Subcutaneous abdominal adipose tissue (tissue), 5 donors: ENCODE data around the gene HDGF.

ENCODE experiments used
- H3K27ac ChIP-seq: one replicate; pipeline ENCODE4 v1.7.0; 2013; ENCODE audit warnings: low read depth, mild to moderate bottlenecking, inconsistent platforms, low read length, moderate library complexity
- H3K27me3 ChIP-seq, 5 donors: one replicate each; pipeline ENCODE4 v1.7.0; 2013; ENCODE audit warnings: low read length in 5 of 5, inconsistent platforms in 1 of 5; ENCODE audit not compliant: control insufficient read depth in 5 of 5, insufficient read depth in 4 of 5
- H3K36me3 ChIP-seq, 5 donors: one replicate each; pipeline ENCODE4 v1.7.0; 2013; ENCODE audit warnings: low read length in 5 of 5; ENCODE audit not compliant: control insufficient read depth in 5 of 5, insufficient read depth in 5 of 5
- H3K4me1 ChIP-seq, 5 donors: one replicate each; pipeline ENCODE4 v1.7.0; 2013; ENCODE audit warnings: low read length in 5 of 5, mild to moderate bottlenecking in 3 of 5, moderate library complexity in 1 of 5; ENCODE audit not compliant: control insufficient read depth in 5 of 5, insufficient read depth in 5 of 5
- H3K4me3 ChIP-seq, 5 donors: one replicate each; pipeline ENCODE4 v1.7.0; 2013; ENCODE audit warnings: low read length in 5 of 5, low read depth in 1 of 5
- H3K9ac ChIP-seq, 5 donors: one replicate each; pipeline ENCODE4 v1.7.0; 2013; ENCODE audit warnings: low read length in 5 of 5, mild to moderate bottlenecking in 4 of 5, moderate library complexity in 3 of 5
- H3K9me3 ChIP-seq, 5 donors: one replicate each; pipeline ENCODE4 v1.7.0; 2013; ENCODE audit warnings: low read length in 5 of 5; ENCODE audit not compliant: control insufficient read depth in 5 of 5
- donor health status: healthy.
- donor health status: healthy.
- donor health status: healthy.
- donor health status: healthy.
- donor health status: healthy.

Gene HDGF

DNA sequence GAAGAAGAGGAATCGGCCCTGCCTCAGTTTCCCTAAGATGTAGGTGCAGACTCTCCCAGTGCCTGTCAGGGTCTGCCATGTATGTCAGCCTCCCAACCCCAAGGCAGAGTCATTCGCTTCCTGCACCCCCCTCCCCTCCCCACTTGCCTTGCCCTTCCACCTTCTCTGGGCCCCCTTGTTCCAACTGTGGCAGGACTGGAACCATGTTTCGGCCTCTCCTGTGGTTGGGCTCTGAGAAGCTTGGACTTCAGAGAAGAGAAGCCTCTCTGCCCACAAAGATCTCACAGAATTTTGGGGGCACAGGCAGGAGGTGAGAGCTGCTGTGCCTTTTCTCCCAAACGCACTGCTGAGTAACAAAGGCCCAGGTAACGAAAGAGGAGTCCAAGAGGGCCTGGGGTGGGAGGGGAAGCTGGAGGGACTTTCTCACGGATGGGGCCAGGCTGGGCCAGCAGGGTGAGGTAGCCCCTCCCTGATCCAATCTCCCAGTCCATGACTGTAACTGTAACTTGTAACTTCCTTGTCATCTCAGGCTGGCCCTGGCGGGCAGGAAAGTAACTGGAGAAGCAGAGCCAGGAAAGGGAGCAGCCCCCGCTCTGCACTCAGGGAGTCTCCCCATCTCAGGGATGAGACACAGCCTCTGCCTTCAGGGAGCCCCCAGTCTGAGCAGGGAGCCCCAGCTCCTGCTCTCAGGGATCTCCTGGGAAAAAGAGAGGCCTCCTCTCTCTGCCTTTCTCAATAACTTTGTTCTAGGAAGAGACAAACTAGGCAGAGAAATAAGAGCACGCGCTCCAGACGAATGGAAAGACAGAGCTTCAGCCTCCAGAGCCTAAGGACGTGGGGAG is 57.4 kb downstream of the HDGF start:
- Histone ChIP-seq H3K27ac (no peak overlapping the region), H3K4me3 (no peak overlapping the region), H3K9ac (no peak overlapping the region), H3K4me1 (peaks cover 3 to 24% (median 18%) of the 10 kb centered on the region in 5 donors), H3K36me3 (peaks cover 0 to 3% (median 0%) of the 10 kb centered on the region in 5 donors), H3K27me3 (peaks cover 27 to 50% (median 37%) of the 10 kb centered on the region in 5 donors), H3K9me3 (no peaks in the 10 kb centered on the region)

- Histone ChIP-seq H3K27ac (no peak overlapping the region), H3K36me3 (no peaks in the 10 kb centered on the region), H3K4me1 (peaks cover 2 to 24% (median 18%) of the 10 kb centered on the region in 5 donors), H3K9ac (no peak overlapping the region), H3K9me3 (no peaks in the 10 kb centered on the region), H3K27me3 (peaks cover 29 to 59% (median 42%) of the 10 kb centered on the region in 5 donors), H3K4me3 (no peak overlapping the region)
Measured at GRCh38 chr1:156692925-156693847, 58.3 kb downstream of the HDGF start.

DNA sequence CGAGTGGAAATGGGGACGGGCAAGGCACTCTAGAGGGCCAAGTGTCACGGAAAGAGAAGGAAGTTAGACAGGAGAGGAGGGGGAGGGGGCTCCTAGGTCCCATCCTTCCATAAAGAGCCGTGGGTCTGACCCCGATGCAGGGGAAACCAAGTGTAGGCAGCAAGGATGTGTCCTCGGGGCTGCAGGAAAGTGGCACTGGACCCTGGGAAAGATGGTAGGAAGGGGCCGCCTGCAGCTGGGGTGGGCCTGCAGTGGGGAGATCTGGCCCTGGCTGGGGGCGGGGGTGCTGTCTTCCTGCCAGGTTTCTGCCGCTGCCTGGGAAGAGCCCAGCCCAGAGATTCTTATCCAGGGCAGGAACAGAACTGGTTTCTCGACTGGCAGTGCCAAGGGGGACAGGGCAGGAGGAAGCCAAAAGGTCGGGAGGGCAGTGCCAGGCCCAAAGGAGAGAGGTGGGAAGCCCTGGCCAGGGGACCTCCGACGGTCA is 59.0 kb downstream of the HDGF start:
- no peak overlapping the region for H3K4me3 ChIP-seq
- no peaks in the 10 kb centered on the region for H3K36me3 ChIP-seq
- peaks cover 29 to 60% (median 42%) of the 10 kb centered on the region in 5 donors for H3K27me3 ChIP-seq
- no peak overlapping the region for H3K27ac ChIP-seq
- peaks cover 2 to 24% (median 18%) of the 10 kb centered on the region in 5 donors for H3K4me1 ChIP-seq
- H3K9ac ChIP-seq, result no peak overlapping the region
- H3K9me3 ChIP-seq, result no peaks in the 10 kb centered on the region
